Measurements from ENCODE around the gene BLMH. TPM values are rescaled to one million over a fixed set of nuclear protein-coding genes. Genes with fewer than 3 reads are reported as not detected.
A peak's percentile ranks its signal among the peaks of the same experiment; 100 is the strongest.

Gene BLMH
- total and polyA plus RNA-seq, 9 of the 15 experiments (the other 6 are each of a cell fraction or from before 2014, with no cell fraction given), result 26.0 to 118 (median 67.3) TPM

- TF ChIP-seq, protein P1, sequence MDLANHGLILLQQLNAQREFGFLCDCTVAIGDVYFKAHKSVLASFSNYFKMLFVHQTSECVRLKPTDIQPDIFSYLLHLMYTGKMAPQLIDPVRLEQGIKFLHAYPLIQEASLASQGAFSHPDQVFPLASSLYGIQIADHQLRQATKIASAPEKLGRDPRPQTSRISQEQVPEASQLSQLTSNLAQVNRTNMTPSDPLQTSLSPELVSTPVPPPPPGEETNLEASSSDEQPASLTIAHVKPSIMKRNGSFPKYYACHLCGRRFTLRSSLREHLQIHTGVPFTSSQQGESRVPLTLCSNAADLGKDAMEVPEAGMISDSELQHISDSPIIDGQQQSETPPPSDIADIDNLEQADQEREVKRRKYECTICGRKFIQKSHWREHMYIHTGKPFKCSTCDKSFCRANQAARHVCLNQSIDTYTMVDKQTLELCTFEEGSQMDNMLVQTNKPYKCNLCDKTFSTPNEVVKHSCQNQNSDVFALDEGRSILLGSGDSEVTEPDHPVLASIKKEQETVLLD (IDR thresholded peaks at IDR 0.05), result no peak
- TF ChIP-seq TAF7 (tag; IDR thresholded peaks at IDR 0.05) (no peak), FOXK1 (CRISPR knock-in tag; IDR thresholded peaks at IDR 0.05; ENCODE audit: borderline replicate concordance) (no peak), SP1 (CRISPR knock-in tag; IDR thresholded peaks at IDR 0.05) (no peak), CHD2 (IDR thresholded peaks at IDR 0.05; ENCODE audit: low read depth, low read length) (no peak), ZNF282 (CRISPR knock-in tag; IDR thresholded peaks at IDR 0.05) (no peak), EWSR1 (IDR thresholded peaks at IDR 0.05; ENCODE audit: borderline replicate concordance, low read depth, partially characterized antibody) (no peak), HMGN3 (IDR thresholded peaks at IDR 0.05; ENCODE audit: borderline replicate concordance, extremely low read depth, insufficient read length, low read depth, low read length) (no peak), FIP1L1 (IDR thresholded peaks at IDR 0.05; ENCODE audit: low read depth, low read length, poor library complexity, severe bottlenecking) (no peak), RCOR1 (IDR thresholded peaks at IDR 0.05; ENCODE audit: borderline replicate concordance in 1 of 2, low read depth in 2 of 2, low read length in 2 of 2) (peak in 1 of 2 experiments; percentile 8; a peak in 1 of 4 replicates), SPI1 (IDR thresholded peaks at IDR 0.05; ENCODE audit: borderline replicate concordance, low read depth, low read length) (peak; percentile 59; the same call in 1 of the 2 replicates), SRF (CRISPR knock-in tag; IDR thresholded peaks at IDR 0.05) (peak in 1 of 2 experiments; percentile 92; a peak in 2 of 4 replicates)
- TF ChIP-seq, protein P2, sequence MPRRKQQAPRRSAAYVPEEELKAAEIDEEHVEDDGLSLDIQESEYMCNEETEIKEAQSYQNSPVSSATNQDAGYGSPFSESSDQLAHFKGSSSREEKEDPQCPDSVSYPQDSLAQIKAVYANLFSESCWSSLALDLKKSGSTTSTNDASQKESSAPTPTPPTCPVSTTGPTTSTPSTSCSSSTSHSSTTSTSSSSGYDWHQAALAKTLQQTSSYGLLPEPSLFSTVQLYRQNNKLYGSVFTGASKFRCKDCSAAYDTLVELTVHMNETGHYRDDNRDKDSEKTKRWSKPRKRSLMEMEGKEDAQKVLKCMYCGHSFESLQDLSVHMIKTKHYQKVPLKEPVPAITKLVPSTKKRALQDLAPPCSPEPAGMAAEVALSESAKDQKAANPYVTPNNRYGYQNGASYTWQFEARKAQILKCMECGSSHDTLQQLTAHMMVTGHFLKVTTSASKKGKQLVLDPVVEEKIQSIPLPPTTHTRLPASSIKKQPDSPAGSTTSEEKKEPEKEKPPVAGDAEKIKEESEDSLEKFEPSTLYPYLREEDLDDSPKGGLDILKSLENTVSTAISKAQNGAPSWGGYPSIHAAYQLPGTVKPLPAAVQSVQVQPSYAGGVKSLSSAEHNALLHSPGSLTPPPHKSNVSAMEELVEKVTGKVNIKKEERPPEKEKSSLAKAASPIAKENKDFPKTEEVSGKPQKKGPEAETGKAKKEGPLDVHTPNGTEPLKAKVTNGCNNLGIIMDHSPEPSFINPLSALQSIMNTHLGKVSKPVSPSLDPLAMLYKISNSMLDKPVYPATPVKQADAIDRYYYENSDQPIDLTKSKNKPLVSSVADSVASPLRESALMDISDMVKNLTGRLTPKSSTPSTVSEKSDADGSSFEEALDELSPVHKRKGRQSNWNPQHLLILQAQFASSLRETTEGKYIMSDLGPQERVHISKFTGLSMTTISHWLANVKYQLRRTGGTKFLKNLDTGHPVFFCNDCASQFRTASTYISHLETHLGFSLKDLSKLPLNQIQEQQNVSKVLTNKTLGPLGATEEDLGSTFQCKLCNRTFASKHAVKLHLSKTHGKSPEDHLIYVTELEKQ (CRISPR knock-in tag; IDR thresholded peaks at IDR 0.05), result no peak
- TF ChIP-seq, protein P3, sequence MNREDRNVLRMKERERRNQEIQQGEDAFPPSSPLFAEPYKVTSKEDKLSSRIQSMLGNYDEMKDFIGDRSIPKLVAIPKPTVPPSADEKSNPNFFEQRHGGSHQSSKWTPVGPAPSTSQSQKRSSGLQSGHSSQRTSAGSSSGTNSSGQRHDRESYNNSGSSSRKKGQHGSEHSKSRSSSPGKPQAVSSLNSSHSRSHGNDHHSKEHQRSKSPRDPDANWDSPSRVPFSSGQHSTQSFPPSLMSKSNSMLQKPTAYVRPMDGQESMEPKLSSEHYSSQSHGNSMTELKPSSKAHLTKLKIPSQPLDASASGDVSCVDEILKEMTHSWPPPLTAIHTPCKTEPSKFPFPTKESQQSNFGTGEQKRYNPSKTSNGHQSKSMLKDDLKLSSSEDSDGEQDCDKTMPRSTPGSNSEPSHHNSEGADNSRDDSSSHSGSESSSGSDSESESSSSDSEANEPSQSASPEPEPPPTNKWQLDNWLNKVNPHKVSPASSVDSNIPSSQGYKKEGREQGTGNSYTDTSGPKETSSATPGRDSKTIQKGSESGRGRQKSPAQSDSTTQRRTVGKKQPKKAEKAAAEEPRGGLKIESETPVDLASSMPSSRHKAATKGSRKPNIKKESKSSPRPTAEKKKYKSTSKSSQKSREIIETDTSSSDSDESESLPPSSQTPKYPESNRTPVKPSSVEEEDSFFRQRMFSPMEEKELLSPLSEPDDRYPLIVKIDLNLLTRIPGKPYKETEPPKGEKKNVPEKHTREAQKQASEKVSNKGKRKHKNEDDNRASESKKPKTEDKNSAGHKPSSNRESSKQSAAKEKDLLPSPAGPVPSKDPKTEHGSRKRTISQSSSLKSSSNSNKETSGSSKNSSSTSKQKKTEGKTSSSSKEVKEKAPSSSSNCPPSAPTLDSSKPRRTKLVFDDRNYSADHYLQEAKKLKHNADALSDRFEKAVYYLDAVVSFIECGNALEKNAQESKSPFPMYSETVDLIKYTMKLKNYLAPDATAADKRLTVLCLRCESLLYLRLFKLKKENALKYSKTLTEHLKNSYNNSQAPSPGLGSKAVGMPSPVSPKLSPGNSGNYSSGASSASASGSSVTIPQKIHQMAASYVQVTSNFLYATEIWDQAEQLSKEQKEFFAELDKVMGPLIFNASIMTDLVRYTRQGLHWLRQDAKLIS (CRISPR knock-in tag; IDR thresholded peaks at IDR 0.05), result no peak
Observed at GRCh38 chr17:30203471-30203981, 88.2 kb downstream of the BLMH start (continued).

All from K562 (cell line).